NOMO-1 (cell line): ENCODE measurements around the gene OLFM1.
"Not testable (repeated sequence)": the region's sequence is repeated elsewhere in the genome, so short reads cannot be mapped to it uniquely, and the experiment has no call there.

Experiments
- DNase-seq, 2 experiments: peaks; one replicate each; lab custom pipeline; 2025; ENCODE audit not compliant: unreplicated experiment in 2 of 2; lab: John Stamatoyannopoulos, UW

OLFM1 gene

GRCh38 chr9:135056541-135056940, 30.9 kb upstream of the OLFM1 start:
- DNase-seq = no peak

GRCh38 chr9:135060461-135061116, 26.9 kb upstream of the OLFM1 start:
- DNase-seq = no peak

GRCh38 chr9:135061441-135061840, 26.0 kb upstream of the OLFM1 start:
- no peak for DNase-seq

- no peak for DNase-seq
Observed at GRCh38 chr9:135062254-135062653, 25.2 kb upstream of the OLFM1 start.

- DNase-seq = not testable (repeated sequence)
Observed at GRCh38 chr9:135063466-135063865, 24.0 kb upstream of the OLFM1 start.

GRCh38 chr9:135063888-135064287, 23.6 kb upstream of the OLFM1 start:
- DNase-seq = not testable (repeated sequence)

- no peak for DNase-seq
Observed at GRCh38 chr9:135065151-135065550, 22.3 kb upstream of the OLFM1 start.

GRCh38 chr9:135065804-135066203, 21.7 kb upstream of the OLFM1 start:
- no peak for DNase-seq

GRCh38 chr9:135066291-135066690, 21.2 kb upstream of the OLFM1 start:
- DNase-seq = no peak

GRCh38 chr9:135067096-135067710, 20.3 kb upstream of the OLFM1 start:
- no peak for DNase-seq

GRCh38 chr9:135068776-135069415, 18.6 kb upstream of the OLFM1 start:
- DNase-seq = no peak

GRCh38 chr9:135069558-135070197, 17.8 kb upstream of the OLFM1 start:
- no peak for DNase-seq

GRCh38 chr9:135070198-135070951, 17.1 kb upstream of the OLFM1 start:
- no peak for DNase-seq

- no peak for DNase-seq
Observed at GRCh38 chr9:135070964-135071735, 16.3 kb upstream of the OLFM1 start.

GRCh38 chr9:135073081-135073740, 14.3 kb upstream of the OLFM1 start:
- DNase-seq = no peak

GRCh38 chr9:135073741-135074305, 13.6 kb upstream of the OLFM1 start:
- DNase-seq = no peak

GRCh38 chr9:135074354-135075233, 12.9 kb upstream of the OLFM1 start:
- DNase-seq = no peak
